Loucy (cell line): ENCODE data around the gene ARL14.

ENCODE experiments used
- H2AFZ ChIP-seq: fragments of 200-600 bp; sonication (generic); 2 replicates; pipeline ENCODE4 v1.6.0; 2016; ENCODE audit warnings: antibody characterized with exemption, mild to moderate bottlenecking, low read length, moderate library complexity
- H3F3A ChIP-seq: fragments of 200-600 bp; 2 replicates; pipeline ENCODE4 v1.6.0; 2016; ENCODE audit warnings: antibody characterized with exemption, low read depth, mild to moderate bottlenecking
- H3K27me3 ChIP-seq: fragments of 200-600 bp; sonication (generic); 2 replicates; pipeline ENCODE4 v1.6.1; 2014; ENCODE audit warnings: low read length, mild to moderate bottlenecking; ENCODE audit not compliant: insufficient read depth, poor library complexity, severe bottlenecking
- H3K36me3 ChIP-seq: fragments of 200-600 bp; sonication (generic); 2 replicates; pipeline ENCODE4 v1.6.1; 2016; ENCODE audit warnings: low read length; ENCODE audit not compliant: insufficient read depth
- H3K4me1 ChIP-seq: fragments of 200-600 bp; sonication (generic); 2 replicates; pipeline ENCODE4 v1.5.1; 2014; ENCODE audit warnings: low read length, mild to moderate bottlenecking; ENCODE audit not compliant: insufficient read depth, poor library complexity, severe bottlenecking
- H3K4me2 ChIP-seq: fragments of 200-600 bp; sonication (generic); 2 replicates; pipeline ENCODE4 v1.6.0; 2014; ENCODE audit warnings: antibody characterized with exemption, low read length, low read depth, mild to moderate bottlenecking; ENCODE audit not compliant: poor library complexity, severe bottlenecking
- H3K4me3 ChIP-seq: fragments of 200-600 bp; sonication (generic); 2 replicates; pipeline ENCODE4 v1.5.1; 2014; ENCODE audit warnings: low read length, mild to moderate bottlenecking, mixed read lengths; ENCODE audit not compliant: poor library complexity, severe bottlenecking
- H3K79me2 ChIP-seq: fragments of 200-600 bp; sonication (generic); 2 replicates; pipeline ENCODE4 v1.6.1; 2014; ENCODE audit warnings: low read length; ENCODE audit not compliant: insufficient read depth
- H3K9ac ChIP-seq: fragments of 200-600 bp; sonication (generic); 2 replicates; pipeline ENCODE4 v1.6.0; 2014; ENCODE audit warnings: mild to moderate bottlenecking, low read depth, low read length, moderate library complexity; ENCODE audit not compliant: poor library complexity, severe bottlenecking
- H3K9me2 ChIP-seq: fragments of 200-600 bp; sonication (generic); replicated peaks from 2 replicates; pipeline ENCODE4 v1.6.1; 2016; ENCODE audit warnings: low read depth, low read length, mixed read lengths
- H3K9me3 ChIP-seq: fragments of 200-600 bp; sonication (generic); 2 replicates; pipeline ENCODE4 v1.6.1; 2014; ENCODE audit warnings: mild to moderate bottlenecking, antibody characterized with exemption, low read length, low read depth; ENCODE audit not compliant: insufficient read depth
- H4K20me1 ChIP-seq: fragments of 200-600 bp; sonication (generic); 2 replicates; pipeline ENCODE4 v1.6.0; 2014; ENCODE audit warnings: antibody characterized with exemption, low read length, mild to moderate bottlenecking; ENCODE audit not compliant: insufficient read depth, poor library complexity, severe bottlenecking
- CTCF ChIP-seq: fragments of 200-600 bp; sonication (generic); conservative IDR thresholded peaks from 2 replicates; pipeline ENCODE4 v1.5.1; 2014; ENCODE audit warnings: mild to moderate bottlenecking, antibody characterized with exemption, low read length
- EZH2phosphoT487 ChIP-seq: fragments of 200-600 bp; IDR thresholded peaks from 2 replicates; pipeline ENCODE4 v1.6.1; 2018; ENCODE audit warnings: antibody characterized with exemption, mild to moderate bottlenecking, moderate library complexity, borderline replicate concordance

The ARL14 gene

GRCh38 chr3:160641665-160642309 is 35.2 kb upstream of the ARL14 start:
- Histone ChIP-seq H2AFZ (0 out of 2 replicates have a peak overlapping the region, but pooled peaks have one; percentile 40), H3K9ac (no peak overlapping the region), H3F3A (no peaks in the 10 kb centered on the region), H3K9me3 (no peaks in the 10 kb centered on the region), H3K79me2 (no peaks in the 10 kb centered on the region), H4K20me1 (no peaks in the 10 kb centered on the region), H3K4me1 (no peaks in the 10 kb centered on the region), H3K36me3 (no peaks in the 10 kb centered on the region), H3K4me3 (no peak overlapping the region), H3K9me2 (no peaks in the 10 kb centered on the region), H3K4me2 (no peak overlapping the region), H3K27me3 (no peaks in the 10 kb centered on the region)
- no peak for TF ChIP-seq EZH2phosphoT487
- no peak for TF ChIP-seq CTCF

DNA sequence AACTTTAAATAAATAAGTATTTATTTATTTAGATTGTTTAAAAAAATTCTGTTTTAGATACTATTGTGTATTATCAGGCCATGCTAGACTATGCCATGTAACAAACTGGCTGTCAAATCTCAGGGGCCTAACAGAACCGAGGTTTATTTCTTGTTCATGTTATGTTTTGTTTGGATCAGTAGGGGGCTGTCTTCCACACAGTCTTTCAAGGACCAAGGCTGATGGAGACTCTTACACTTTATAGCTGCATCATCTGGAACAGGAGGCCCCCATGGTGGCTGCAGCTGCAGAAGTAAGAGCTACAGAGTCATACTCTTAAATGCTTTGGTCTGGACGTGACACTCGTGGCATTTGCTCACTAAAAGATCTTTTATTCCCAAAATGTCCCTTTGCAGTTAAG is 33.0 kb upstream of the ARL14 start:
- Histone ChIP-seq H3K4me2 (no peak overlapping the region), H3K36me3 (no peaks in the 10 kb centered on the region), H3F3A (no peaks in the 10 kb centered on the region), H3K4me1 (no peaks in the 10 kb centered on the region), H3K9me3 (no peaks in the 10 kb centered on the region), H4K20me1 (no peaks in the 10 kb centered on the region), H3K9ac (no peak overlapping the region), H3K4me3 (no peak overlapping the region), H3K79me2 (no peaks in the 10 kb centered on the region), H3K27me3 (no peaks in the 10 kb centered on the region), H3K9me2 (no peaks in the 10 kb centered on the region), H2AFZ (0 out of 2 replicates have a peak overlapping the region, but pooled peaks have one; percentile 51)
- peak; percentile 57 for TF ChIP-seq CTCF
- no peak for TF ChIP-seq EZH2phosphoT487

GRCh38 chr3:160644491-160644890 is 32.5 kb upstream of the ARL14 start:
- Histone ChIP-seq H3K9ac (no peak overlapping the region), H3K4me2 (no peak overlapping the region), H3K4me3 (no peak overlapping the region), H3K79me2 (no peaks in the 10 kb centered on the region), H3K36me3 (no peaks in the 10 kb centered on the region), H3K4me1 (no peaks in the 10 kb centered on the region), H3K9me3 (no peaks in the 10 kb centered on the region), H3F3A (no peaks in the 10 kb centered on the region), H3K9me2 (no peaks in the 10 kb centered on the region), H3K27me3 (no peaks in the 10 kb centered on the region), H2AFZ (0 out of 2 replicates have a peak overlapping the region, but pooled peaks have one; percentile 51), H4K20me1 (no peaks in the 10 kb centered on the region)
- TF ChIP-seq EZH2phosphoT487 (no peak), CTCF (no peak)
